ENCODE data around the gene SETD5. TPM values are rescaled to one million over a fixed set of nuclear protein-coding genes. Genes with fewer than 3 reads are reported as not detected.

Gene SETD5
- total RNA-seq, 1 donor from 2014 or later = 161 TPM

DNA sequence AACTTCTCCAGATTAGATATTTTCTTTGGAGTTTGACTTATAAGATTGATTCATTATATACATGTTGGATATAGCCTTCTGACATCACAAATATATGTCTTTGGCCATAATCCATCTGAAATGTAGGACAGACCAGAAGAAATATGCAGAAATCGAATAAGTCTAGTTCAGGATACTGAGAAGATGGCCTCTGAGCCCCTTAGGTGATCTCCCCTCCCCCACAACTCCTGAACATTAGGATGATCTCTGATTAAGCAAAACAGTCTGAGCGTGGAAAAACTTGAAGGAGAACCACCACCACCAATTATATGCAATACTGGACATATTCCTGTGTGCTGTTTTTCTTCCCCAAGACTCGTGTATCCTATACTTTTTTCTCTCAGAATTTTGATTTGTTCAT lies 3.2 kb downstream of the SETD5 start:
- peak overlapping the region; percentile 60 for H3K4me3 Mint-ChIP-seq (ENCODE audit: unreplicated experiment)
- DNase-seq (ENCODE audit: extremely low spot score, unreplicated experiment) = no peak
- peak overlapping the region; percentile 97 for H3K27ac Mint-ChIP-seq (ENCODE audit: unreplicated experiment)
- no peaks in the 10 kb centered on the region for H3K36me3 Mint-ChIP-seq (ENCODE audit: unreplicated experiment)
- no peaks in the 10 kb centered on the region for H3K9me3 Mint-ChIP-seq (ENCODE audit: unreplicated experiment)
- peaks cover 68% of the 10 kb centered on the region for H3K4me1 Mint-ChIP-seq (ENCODE audit: unreplicated experiment)
- no peaks in the 10 kb centered on the region for H3K27me3 Mint-ChIP-seq (ENCODE audit: unreplicated experiment)
- TF ChIP-seq, protein P1, sequence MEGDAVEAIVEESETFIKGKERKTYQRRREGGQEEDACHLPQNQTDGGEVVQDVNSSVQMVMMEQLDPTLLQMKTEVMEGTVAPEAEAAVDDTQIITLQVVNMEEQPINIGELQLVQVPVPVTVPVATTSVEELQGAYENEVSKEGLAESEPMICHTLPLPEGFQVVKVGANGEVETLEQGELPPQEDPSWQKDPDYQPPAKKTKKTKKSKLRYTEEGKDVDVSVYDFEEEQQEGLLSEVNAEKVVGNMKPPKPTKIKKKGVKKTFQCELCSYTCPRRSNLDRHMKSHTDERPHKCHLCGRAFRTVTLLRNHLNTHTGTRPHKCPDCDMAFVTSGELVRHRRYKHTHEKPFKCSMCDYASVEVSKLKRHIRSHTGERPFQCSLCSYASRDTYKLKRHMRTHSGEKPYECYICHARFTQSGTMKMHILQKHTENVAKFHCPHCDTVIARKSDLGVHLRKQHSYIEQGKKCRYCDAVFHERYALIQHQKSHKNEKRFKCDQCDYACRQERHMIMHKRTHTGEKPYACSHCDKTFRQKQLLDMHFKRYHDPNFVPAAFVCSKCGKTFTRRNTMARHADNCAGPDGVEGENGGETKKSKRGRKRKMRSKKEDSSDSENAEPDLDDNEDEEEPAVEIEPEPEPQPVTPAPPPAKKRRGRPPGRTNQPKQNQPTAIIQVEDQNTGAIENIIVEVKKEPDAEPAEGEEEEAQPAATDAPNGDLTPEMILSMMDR (IDR thresholded peaks at IDR 0.05) = no peak

DNA sequence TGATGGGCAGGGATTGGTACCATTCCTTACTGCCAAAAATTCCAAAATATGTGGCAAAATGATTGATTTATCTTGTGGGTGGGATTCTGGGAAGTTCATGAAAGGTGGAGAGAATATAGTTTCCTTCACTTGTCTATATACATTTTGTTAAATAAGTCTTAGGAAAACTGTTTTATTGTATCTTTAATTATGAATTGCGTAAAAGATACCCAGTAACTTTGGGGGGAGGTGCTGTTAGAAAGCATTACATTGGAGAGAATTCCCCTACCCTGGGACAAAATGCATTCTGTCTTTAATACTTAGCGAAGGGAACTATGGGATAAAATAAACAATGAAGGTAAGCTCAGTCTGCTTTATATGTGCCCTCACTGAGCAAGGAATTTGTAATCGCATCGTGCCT lies 4.6 kb downstream of the SETD5 start:
- Mint-ChIP-seq H3K4me3 (ENCODE audit: unreplicated experiment) (peak overlapping the region; percentile 45), H3K27ac (ENCODE audit: unreplicated experiment) (peak overlapping the region; percentile 79), H3K27me3 (ENCODE audit: unreplicated experiment) (no peaks in the 10 kb centered on the region), H3K4me1 (ENCODE audit: unreplicated experiment) (peaks cover 76% of the 10 kb centered on the region), H3K9me3 (ENCODE audit: unreplicated experiment) (no peaks in the 10 kb centered on the region), H3K36me3 (ENCODE audit: unreplicated experiment) (no peaks in the 10 kb centered on the region)
- TF ChIP-seq, protein P1 (IDR thresholded peaks at IDR 0.05) = no peak
- DNase-seq (ENCODE audit: extremely low spot score, unreplicated experiment) = no peak

DNA sequence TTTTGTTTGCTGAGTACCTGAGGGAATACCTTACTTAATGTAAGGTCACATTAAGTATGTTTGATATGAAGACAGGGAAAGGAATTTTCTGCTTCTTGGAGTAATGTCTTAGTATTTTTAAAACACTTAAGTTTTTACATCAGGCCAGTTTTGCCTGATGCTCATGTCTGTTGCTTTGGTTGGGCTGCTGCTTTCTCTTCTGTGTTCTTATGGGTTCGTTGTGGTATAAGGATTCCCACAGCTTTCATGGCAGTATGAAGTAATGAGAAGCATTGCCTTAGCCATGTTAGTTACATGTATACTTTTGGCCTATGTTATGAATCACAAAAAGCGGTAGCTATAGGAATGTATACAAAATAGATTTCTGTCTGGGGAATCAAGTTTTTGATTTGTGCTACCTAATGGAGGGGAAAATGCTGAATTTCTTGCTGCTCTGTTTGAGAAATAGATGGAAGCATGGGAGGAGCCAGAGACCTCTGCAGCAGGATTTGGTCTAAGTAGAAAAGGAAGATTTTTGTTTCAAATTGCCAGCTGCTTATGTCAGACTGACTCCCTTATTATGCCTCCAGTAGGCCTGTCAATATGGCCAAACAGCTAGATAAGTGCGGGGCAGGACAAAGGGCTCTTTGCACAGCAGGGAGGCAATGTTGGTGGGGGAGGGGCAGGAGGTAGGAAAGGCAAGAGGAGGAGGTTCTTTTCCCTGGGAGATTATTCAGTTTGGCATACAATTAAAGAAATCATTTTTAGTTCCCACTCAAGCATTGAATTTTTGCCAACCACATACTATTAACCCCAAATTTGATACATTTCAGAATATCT lies 5.2 kb downstream of the SETD5 start:
- H3K27me3 Mint-ChIP-seq (ENCODE audit: unreplicated experiment) = no peaks in the 10 kb centered on the region
- peak overlapping the region; percentile 79 for H3K27ac Mint-ChIP-seq (ENCODE audit: unreplicated experiment)
- peak overlapping the region; percentile 45 for H3K4me3 Mint-ChIP-seq (ENCODE audit: unreplicated experiment)
- H3K4me1 Mint-ChIP-seq (ENCODE audit: unreplicated experiment) = peaks cover 82% of the 10 kb centered on the region
- DNase-seq (ENCODE audit: extremely low spot score, unreplicated experiment) = no peak
- no peaks in the 10 kb centered on the region for H3K36me3 Mint-ChIP-seq (ENCODE audit: unreplicated experiment)
- H3K9me3 Mint-ChIP-seq (ENCODE audit: unreplicated experiment) = no peaks in the 10 kb centered on the region
- TF ChIP-seq, protein P1 (IDR thresholded peaks at IDR 0.05) = no peak

DNA sequence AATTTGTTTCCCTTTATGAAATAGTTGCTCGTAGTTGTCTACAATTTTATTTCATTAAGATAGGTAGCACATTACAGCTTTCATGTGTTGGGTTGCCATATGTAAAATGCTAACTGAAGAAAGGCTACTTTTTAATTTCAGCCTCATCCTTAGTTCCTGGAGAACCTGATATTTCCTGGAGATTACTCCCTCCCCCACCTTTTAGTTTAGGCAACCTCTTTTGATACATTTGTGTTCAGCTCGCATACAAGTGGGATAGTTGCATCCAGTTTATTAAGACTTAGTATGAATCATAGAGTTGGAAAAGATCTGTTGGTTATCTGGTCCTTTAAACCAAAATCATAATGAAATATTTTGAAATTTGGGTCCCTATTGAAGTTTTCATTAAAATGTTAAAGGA lies 6.0 kb downstream of the SETD5 start:
- H3K4me3 Mint-ChIP-seq (ENCODE audit: unreplicated experiment) = no peak overlapping the region
- H3K27ac Mint-ChIP-seq (ENCODE audit: unreplicated experiment) = peak overlapping the region; percentile 79

DNA sequence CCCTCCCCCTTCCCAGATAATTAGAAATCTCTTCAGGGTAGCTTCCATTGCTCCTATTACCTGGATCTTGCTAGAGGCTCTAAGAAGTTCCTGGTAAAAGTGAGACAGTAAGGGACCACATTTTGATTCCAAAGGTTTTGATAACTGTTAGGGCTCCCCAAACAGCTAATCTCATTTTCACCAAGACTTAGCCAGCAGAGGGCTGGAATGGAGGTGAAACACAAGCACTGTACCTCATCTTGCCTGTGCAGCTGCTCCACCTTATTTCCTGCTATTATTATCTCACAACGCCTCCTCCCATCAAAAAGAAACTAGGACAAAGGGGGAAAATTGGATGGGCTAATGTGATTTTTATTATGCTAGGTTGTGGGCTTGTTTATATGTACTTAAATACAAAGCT lies 7.3 kb downstream of the SETD5 start:
- Mint-ChIP-seq H3K9me3 (ENCODE audit: unreplicated experiment) (no peaks in the 10 kb centered on the region), H3K4me1 (ENCODE audit: unreplicated experiment) (peaks cover 88% of the 10 kb centered on the region), H3K4me3 (ENCODE audit: unreplicated experiment) (no peak overlapping the region), H3K36me3 (ENCODE audit: unreplicated experiment) (peaks cover 6% of the 10 kb centered on the region), H3K27ac (ENCODE audit: unreplicated experiment) (peak overlapping the region; percentile 34), H3K27me3 (ENCODE audit: unreplicated experiment) (no peaks in the 10 kb centered on the region)
- DNase-seq (ENCODE audit: extremely low spot score, unreplicated experiment) = no peak
- TF ChIP-seq, protein P1 (IDR thresholded peaks at IDR 0.05) = no peak

More for the DNA sequence above, 6.0 kb downstream of the SETD5 start:
- TF ChIP-seq, protein P1 (IDR thresholded peaks at IDR 0.05) = no peak
- Mint-ChIP-seq H3K4me1 (ENCODE audit: unreplicated experiment) (peaks cover 84% of the 10 kb centered on the region), H3K27me3 (ENCODE audit: unreplicated experiment) (no peaks in the 10 kb centered on the region), H3K36me3 (ENCODE audit: unreplicated experiment) (no peaks in the 10 kb centered on the region), H3K9me3 (ENCODE audit: unreplicated experiment) (no peaks in the 10 kb centered on the region)
- no peak for DNase-seq (ENCODE audit: extremely low spot score, unreplicated experiment)
